HCT116 (cell line): ENCODE measurements around the gene KLK13. TPM values are rescaled to one million over a fixed set of nuclear protein-coding genes. Genes with fewer than 3 reads are reported as not detected.

Experiments used
- ATAC-seq: fragments of 200-7000 bp; cut with Tn5 transposase; 2 replicates; pipeline ENCODE4 v1.9.1; 2020; ENCODE audit warnings: mild to moderate bottlenecking, moderate library complexity
- BruUV-seq: library from RNA; stranded (reverse); fragments of 400-500 nt; replicated peaks from 2 replicates; lab custom pipeline; 2021; lab: Mats Ljungman, UMichigan
- CTCF ChIA-PET: fragments of 300-600 bp; sonication (Branson Sonifier 250); formaldehyde crosslinking; loops from one replicate; lab custom pipeline; 2021; ENCODE audit warnings: antibody characterized with exemption; lab: Charles Lee
- POLR2A ChIA-PET: fragments of 300-600, 350-600 bp; sonication (Branson Sonifier 250); formaldehyde crosslinking; loops from one replicate; lab custom pipeline; 2021; ENCODE audit warnings: antibody characterized with exemption; lab: Charles Lee
- RAD21 ChIA-PET, 2 experiments: fragments of 300-600 bp; sonication (Branson Sonifier 250); formaldehyde crosslinking; loops; one replicate each; lab custom pipeline; 2023; ENCODE audit warnings: low total read pairs in 2 of 2; ENCODE audit not compliant: uncharacterized antibody in 2 of 2, unreplicated experiment in 2 of 2, low non-redundant PET in 1 of 2; lab: Charles Lee
- DNase-seq: peaks from one replicate; pipeline ENCODE4 v3.0.0-alpha.2; 2010; ENCODE audit warnings: low read depth, low spot score
- H2AFZ ChIP-seq: fragments of 200-600 bp; shearing (Covaris generic), sonication (generic); 2 replicates; pipeline ENCODE4 v1.6.1; 2017; ENCODE audit warnings: low read depth, mixed run types, mixed read lengths, antibody characterized with exemption, low read length; ENCODE audit not compliant: poor library complexity, severe bottlenecking
- H3K27ac ChIP-seq: 2 replicates; pipeline ENCODE4 v1.5.1; 2012; ENCODE audit warnings: low read depth, low read length
- H3K27me3 ChIP-seq: fragments of 200-600 bp; sonication (generic); 2 replicates; pipeline ENCODE4 v1.6.1; 2016; ENCODE audit warnings: mixed run types, low read length, mixed read lengths; ENCODE audit not compliant: insufficient read depth
- H3K36me3 ChIP-seq, 2 experiments: fragments of 200-500 bp in 1 of 2; fragments of 200-600 bp in 1 of 2; sonication (Bioruptor generic) in 1 of 2; sonication (generic) in 1 of 2; 2 replicates each; pipeline versions ENCODE4 v1.5.1 to v1.6.1; 2014 to 2016; ENCODE audit warnings: low read length in 2 of 2, inconsistent platforms in 1 of 2, mixed read lengths in 1 of 2, mixed run types in 1 of 2; ENCODE audit not compliant: insufficient read depth in 2 of 2, control insufficient read depth in 1 of 2
- H3K4me1 ChIP-seq, 2 experiments: fragments of 200-600 bp in 1 of 2; sonication (generic) in 1 of 2; 2 replicates each; pipeline versions ENCODE4 v1.5.1 to v1.6.1; 2012 to 2017; ENCODE audit warnings: low read length in 2 of 2, inconsistent platforms in 1 of 2, mild to moderate bottlenecking in 1 of 2, mixed read lengths in 1 of 2, mixed run types in 1 of 2, moderate library complexity in 1 of 2; ENCODE audit not compliant: insufficient read depth in 2 of 2, control insufficient read depth in 1 of 2
- H3K4me2 ChIP-seq: fragments of 200-600 bp; sonication (generic); 2 replicates; pipeline ENCODE4 v1.6.1; 2017; ENCODE audit warnings: mixed run types, low read length, mixed read lengths
- H3K4me3 ChIP-seq, 2 experiments: fragments of 200-600 bp in 1 of 2; sonication (generic) in 1 of 2; replicated peaks in 1 of 2; 2 replicates each; pipeline ENCODE4 v1.5.1; 2011 to 2016; ENCODE audit warnings: low read length in 2 of 2, control low read depth in 1 of 2, low read depth in 1 of 2, mild to moderate bottlenecking in 1 of 2, mixed read lengths in 1 of 2, mixed run types in 1 of 2
- H3K79me2 ChIP-seq: fragments of 200-600 bp; sonication (generic); 2 replicates; pipeline ENCODE4 v1.6.1; 2017; ENCODE audit warnings: mild to moderate bottlenecking, mixed run types, low read length, moderate library complexity, mixed read lengths; ENCODE audit not compliant: insufficient read depth
- H3K9ac ChIP-seq: fragments of 200-600 bp; sonication (generic); 2 replicates; pipeline ENCODE4 v1.6.1; 2016; ENCODE audit warnings: low read length, mixed read lengths
- H3K9me2 ChIP-seq: fragments of 200-600 bp; sonication (generic), shearing (Covaris generic); 2 replicates; pipeline ENCODE4 v1.6.1; 2017; ENCODE audit warnings: mixed run types, mild to moderate bottlenecking, moderate library complexity; ENCODE audit not compliant: insufficient read depth
- H3K9me3 ChIP-seq, 2 experiments: fragments of 200-500 bp in 1 of 2; fragments of 200-600 bp in 1 of 2; sonication (Bioruptor generic) in 1 of 2; sonication (generic) in 1 of 2; 2 replicates each; pipeline ENCODE4 v1.6.1; 2014 to 2017; ENCODE audit warnings: low read length in 2 of 2, mixed read lengths in 2 of 2, inconsistent platforms in 1 of 2, low read depth in 1 of 2, mild to moderate bottlenecking in 1 of 2, mixed run types in 1 of 2, moderate library complexity in 1 of 2; ENCODE audit not compliant: control insufficient read depth in 1 of 2, insufficient read depth in 1 of 2
- H4K20me1 ChIP-seq: fragments of 200-600 bp; sonication (generic), shearing (Covaris generic); 2 replicates; pipeline ENCODE4 v1.6.1; 2017; ENCODE audit warnings: mixed run types, mild to moderate bottlenecking, moderate library complexity; ENCODE audit not compliant: insufficient read depth
- CEBPB ChIP-seq: IDR thresholded peaks from 2 replicates; pipeline ENCODE4 v1.6.1; 2012; ENCODE audit warnings: low read depth
- CTCF ChIP-seq, 3 experiments: fragments of 200-600 bp in 1 of 3; sonication (generic) in 1 of 3; IDR thresholded peaks in 2 of 3; conservative IDR thresholded peaks in 1 of 3; 2 replicates each; pipeline ENCODE4 v1.5.1; 2012 to 2017; ENCODE audit warnings: low read depth in 2 of 3, low read length in 2 of 3, antibody characterized with exemption in 1 of 3, borderline replicate concordance in 1 of 3, control low read depth in 1 of 3, mild to moderate bottlenecking in 1 of 3, mixed read lengths in 1 of 3, mixed run types in 1 of 3, moderate library complexity in 1 of 3; ENCODE audit not compliant: insufficient read depth in 1 of 3
- EGR1 ChIP-seq: IDR thresholded peaks from 2 replicates; pipeline ENCODE4 v1.6.1; 2012; ENCODE audit warnings: low read depth
- ELF1 ChIP-seq: IDR thresholded peaks from 2 replicates; pipeline ENCODE4 v1.6.1; 2012; ENCODE audit warnings: low read depth, borderline replicate concordance
- EZH2phosphoT487 ChIP-seq: fragments of 200-600 bp; IDR thresholded peaks from 2 replicates; pipeline ENCODE4 v1.6.1; 2018; ENCODE audit warnings: antibody characterized with exemption, borderline replicate concordance
- FOSL1 ChIP-seq: IDR thresholded peaks from 2 replicates; pipeline ENCODE4 v1.6.1; 2012; ENCODE audit warnings: low read depth
- JUND ChIP-seq: IDR thresholded peaks from 2 replicates; pipeline ENCODE4 v1.6.1; 2012
- POLR2A ChIP-seq: IDR thresholded peaks from 2 replicates; pipeline ENCODE4 v1.7.0; 2011; ENCODE audit warnings: borderline replicate concordance; ENCODE audit not compliant: insufficient read depth, insufficient read length; ENCODE audit errors: extremely low read depth
- POLR2AphosphoS5 ChIP-seq: IDR thresholded peaks from 2 replicates; pipeline ENCODE4 v1.6.1; 2011; ENCODE audit warnings: mild to moderate bottlenecking, low read depth, low read length, moderate library complexity
- RAD21 ChIP-seq: IDR thresholded peaks from 2 replicates; pipeline ENCODE4 v1.6.1; 2012; ENCODE audit warnings: low read depth, mild to moderate bottlenecking
- SIN3A ChIP-seq: IDR thresholded peaks from 2 replicates; pipeline ENCODE4 v1.6.1; 2012; ENCODE audit warnings: low read depth
- SRF ChIP-seq: IDR thresholded peaks from 2 replicates; pipeline ENCODE4 v1.6.1; 2012; ENCODE audit warnings: low read depth
- YY1 ChIP-seq: IDR thresholded peaks from 2 replicates; pipeline ENCODE4 v1.6.1; 2011; ENCODE audit warnings: low read length, low read depth, moderate library complexity, mild to moderate bottlenecking; ENCODE audit not compliant: insufficient replicate concordance; ENCODE audit errors: extremely low read depth
- ZFX ChIP-seq: fragments of 450-650 bp; IDR thresholded peaks from 2 replicates; pipeline ENCODE4 v1.6.1; 2017
- ZNF274 ChIP-seq: fragments of 200-500 bp; sonication (Bioruptor generic); IDR thresholded peaks from 2 replicates; pipeline ENCODE4 v1.6.1; 2014; ENCODE audit warnings: mild to moderate bottlenecking, low read depth, low read length, inconsistent platforms
- intact Hi-C: fragments of 100-400 bp; cut with micrococcal nuclease; formaldehyde crosslinking; loops from 2 replicates; pipeline ENCODE4 v1.10.0; 2022
- total RNA-seq: library from RNA; stranded (reverse); gene quantifications from one replicate; pipeline ENCODE4 v1.2.1, GENCODE V29; 2021; ENCODE audit not compliant: unreplicated experiment

Gene KLK13
- total RNA-seq, 1 experiment from 2014 or later = 3.2 TPM

- intact Hi-C loops = no loop called here
- no TSS peak for BruUV-seq
- CTCF ChIA-PET = no interaction called here
Observed at GRCh38 chr19:51070334-51071094, 5.6 kb upstream of the KLK13 start.

DNA sequence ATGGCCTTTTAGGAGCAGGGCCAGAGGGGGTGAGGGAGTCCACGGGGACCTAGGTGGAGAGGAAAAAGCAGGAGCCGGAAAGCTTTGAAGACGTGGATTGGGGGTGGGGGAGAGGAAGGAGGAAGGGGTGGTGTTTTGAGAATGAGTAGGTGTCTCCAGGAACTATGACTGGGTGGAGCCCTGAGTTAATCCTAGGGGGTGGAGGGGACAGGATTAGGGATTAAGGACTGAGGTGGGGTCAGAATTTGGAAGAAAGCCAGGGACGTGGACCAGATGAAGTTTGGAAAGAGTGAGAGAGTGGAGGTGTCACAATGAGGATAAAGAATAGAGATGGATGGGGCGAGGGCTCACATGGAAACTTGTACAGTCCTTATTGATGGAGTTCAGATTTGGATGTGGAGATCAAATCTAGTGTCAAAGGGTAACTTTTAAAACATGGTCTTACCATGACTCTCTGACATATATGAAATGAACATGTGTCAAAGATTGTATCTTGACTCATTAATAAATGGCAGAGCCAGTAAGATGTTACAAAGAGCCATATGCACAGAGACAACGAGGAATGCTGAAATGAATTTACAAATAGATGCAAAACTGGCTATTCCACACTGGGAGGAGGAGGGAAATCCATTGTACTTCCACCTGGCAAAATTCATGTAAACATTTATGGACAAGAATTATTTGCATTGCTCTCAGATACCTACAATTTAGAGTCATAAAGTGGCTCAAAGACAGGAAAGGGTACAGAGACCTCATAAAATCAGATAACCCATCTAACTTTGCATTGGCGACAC lies 1.7 kb upstream of the KLK13 start:
- ChIA-PET POLR2A (no interaction called here), RAD21 (no interaction called here), CTCF (no interaction called here)

More at GRCh38 chr19:51070334-51071094, 5.6 kb upstream of the KLK13 start:
- Histone ChIP-seq H3K36me3 (no peaks in the 10 kb centered on the region), H3K9ac (no peak overlapping the region), H4K20me1 (no peaks in the 10 kb centered on the region), H2AFZ (no peak overlapping the region), H3K79me2 (no peaks in the 10 kb centered on the region), H3K9me2 (no peaks in the 10 kb centered on the region), H3K27me3 (no peaks in the 10 kb centered on the region), H3K9me3 (no peaks in the 10 kb centered on the region), H3K4me2 (no peak overlapping the region), H3K27ac (no peak overlapping the region), H3K4me3 (no peak overlapping the region), H3K4me1 (peaks cover 0 to 6% of the 10 kb centered on the region in 2 experiments; a peak in 2 of 4 replicates)
- ATAC-seq = no peak
- RAD21 ChIA-PET = no interaction called here
- no peak for TF ChIP-seq SRF
- TF ChIP-seq EZH2phosphoT487 = no peak
- TF ChIP-seq SIN3A = no peak
- DNase-seq = no peak
- POLR2A ChIA-PET = no interaction called here

More for the DNA sequence above, 1.7 kb upstream of the KLK13 start:
- DNase-seq (no peak), ATAC-seq (no peak)
- Histone ChIP-seq H3K9me2 (no peaks in the 10 kb centered on the region), H3K4me2 (no peak overlapping the region), H3K9me3 (no peaks in the 10 kb centered on the region), H3K4me3 (no peak overlapping the region), H2AFZ (no peak overlapping the region), H3K4me1 (peaks cover 9 to 28% of the 10 kb centered on the region in 2 experiments), H3K79me2 (no peaks in the 10 kb centered on the region), H3K27ac (no peak overlapping the region), H3K9ac (no peak overlapping the region), H4K20me1 (no peaks in the 10 kb centered on the region), H3K36me3 (no peaks in the 10 kb centered on the region), H3K27me3 (no peaks in the 10 kb centered on the region)
- no peak for TF ChIP-seq FOSL1
- TF ChIP-seq ELF1 = no peak
- no peak for TF ChIP-seq EGR1
- no peak for TF ChIP-seq RAD21
- no peak for TF ChIP-seq JUND
- no peak for TF ChIP-seq POLR2A
- no peak for TF ChIP-seq CEBPB
- TF ChIP-seq YY1 = no peak
- no peak for TF ChIP-seq SRF
- no peak for TF ChIP-seq EZH2phosphoT487
- no peak for TF ChIP-seq ZNF274
- TF ChIP-seq CTCF (IDR thresholded peaks at IDR 0.05 in 2 of 3, conservative IDR thresholded peaks at IDR 0.05 in 1 of 3; ENCODE audit: borderline replicate concordance in 1 of 3, insufficient read depth in 1 of 3, low read depth in 2 of 3, low read length in 2 of 3) = no peak
- no peak for TF ChIP-seq POLR2AphosphoS5
- TF ChIP-seq ZFX = no peak
- intact Hi-C loops = no loop called here
- BruUV-seq = no TSS peak
